Measurements from ENCODE around the gene DNA2.

GRCh38 chr10:68502846-68503245 is 31.1 kb upstream of the DNA2 start:
- TF ChIP-seq POLR2AphosphoS5 (IDR thresholded peaks at IDR 0.05; ENCODE audit: low read depth, low read length) (no peak), CTCF (IDR thresholded peaks at IDR 0.05) (no peak), RCOR1 (IDR thresholded peaks at IDR 0.05; ENCODE audit: low read length) (no peak), GABPA (IDR thresholded peaks at IDR 0.05; ENCODE audit: low read depth) (no peak), SMC3 (IDR thresholded peaks at IDR 0.05; ENCODE audit: low read depth, low read length) (no peak), TEAD4 (IDR thresholded peaks at IDR 0.05; ENCODE audit: borderline replicate concordance, insufficient read depth) (no peak), NFIC (IDR thresholded peaks at IDR 0.05; ENCODE audit: borderline replicate concordance) (no peak), RFX5 (IDR thresholded peaks at IDR 0.05; ENCODE audit: low read length) (no peak), USF2 (IDR thresholded peaks at IDR 0.05; ENCODE audit: borderline replicate concordance, low read depth, low read length) (no peak), SIN3A (IDR thresholded peaks at IDR 0.05; ENCODE audit: borderline replicate concordance, low read depth, low read length) (no peak), FOXM1 (IDR thresholded peaks at IDR 0.05; ENCODE audit: low read depth) (no peak), MAX (IDR thresholded peaks at IDR 0.05; ENCODE audit: low read depth) (no peak), TAF1 (IDR thresholded peaks at IDR 0.05; ENCODE audit: borderline replicate concordance, low read depth, low read length) (no peak)
